Measurements from ENCODE around the gene SCUBE3.

The SCUBE3 gene

GRCh38 chr6:35194390-35194789 lies 19.4 kb upstream of the SCUBE3 start:
- DNase-seq (ENCODE audit: low read depth in 2 of 2): no peak
- no peak overlapping the region for H3K4me3 ChIP-seq (replicated peaks in 1 of 2; ENCODE audit: low read depth in 2 of 2, low read length in 2 of 2)
- TF ChIP-seq CTCF (IDR thresholded peaks at IDR 0.05; ENCODE audit: low read depth, low read length): no peak

DNA sequence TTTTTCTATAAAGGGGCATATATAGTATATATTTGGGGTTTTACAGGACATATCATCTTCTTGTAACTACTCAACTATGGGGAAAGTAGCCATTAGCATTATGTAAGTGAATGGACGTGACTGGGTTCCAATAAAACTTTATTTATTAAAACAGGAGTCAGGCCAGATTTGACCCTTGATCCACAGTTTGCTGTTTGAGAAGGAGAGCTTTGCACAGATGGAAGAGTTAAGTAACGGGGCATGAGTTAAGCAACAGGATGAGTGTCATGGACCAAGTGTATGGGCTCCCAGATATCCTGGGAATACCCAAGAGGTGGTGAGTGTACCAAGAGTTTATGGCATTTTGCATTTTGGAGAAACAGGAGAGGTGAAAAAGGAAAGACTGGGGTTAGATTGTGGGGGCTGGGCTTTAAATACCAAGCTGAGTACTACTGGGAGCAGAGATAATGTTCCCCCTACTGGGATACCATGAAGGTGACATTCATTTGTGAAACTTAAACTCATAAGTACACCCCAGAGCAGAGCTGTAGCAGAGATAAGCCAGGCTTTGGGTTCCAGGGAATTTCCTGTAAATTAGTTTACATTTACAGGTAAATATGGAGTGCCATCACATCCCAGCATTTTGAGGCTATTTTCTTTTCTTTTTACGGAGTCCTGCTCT lies 18.5 kb upstream of the SCUBE3 start:
- no peak for TF ChIP-seq CTCF (IDR thresholded peaks at IDR 0.05; ENCODE audit: low read depth, low read length)
- peak in 1 of 2 donors; percentile 67 for DNase-seq (ENCODE audit: low read depth in 2 of 2)
- H3K4me3 ChIP-seq (replicated peaks in 1 of 2; ENCODE audit: low read depth in 2 of 2, low read length in 2 of 2): no peak overlapping the region

GRCh38 chr6:35197196-35197595 lies 16.6 kb upstream of the SCUBE3 start:
- DNase-seq (ENCODE audit: low read depth in 2 of 2): peak in 1 of 2 donors; percentile 55
- TF ChIP-seq CTCF (IDR thresholded peaks at IDR 0.05; ENCODE audit: low read depth, low read length): no peak
- H3K4me3 ChIP-seq (replicated peaks in 1 of 2; ENCODE audit: low read depth in 2 of 2, low read length in 2 of 2): no peak overlapping the region

DNA sequence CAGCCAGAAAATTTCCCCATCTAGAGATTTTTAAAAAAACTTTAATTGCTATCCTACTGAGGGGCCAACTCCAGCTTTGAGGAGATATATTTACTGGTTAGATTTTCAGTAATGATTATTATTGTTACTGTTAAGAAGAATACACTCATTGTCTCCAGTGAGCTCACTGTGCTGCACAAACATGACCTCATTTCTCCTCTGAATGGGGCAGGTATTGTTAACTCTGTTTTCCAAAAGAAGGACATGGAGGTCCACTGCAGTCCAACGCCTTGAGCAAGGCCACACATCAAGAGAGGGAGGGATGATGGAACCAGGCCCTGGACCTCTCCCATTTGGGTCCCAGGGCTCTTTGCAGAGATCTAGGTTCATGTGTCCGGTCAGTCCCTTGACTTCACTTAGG lies 13.9 kb upstream of the SCUBE3 start:
- DNase-seq (ENCODE audit: low read depth in 2 of 2): no peak
- H3K4me3 ChIP-seq (replicated peaks in 1 of 2; ENCODE audit: low read depth in 2 of 2, low read length in 2 of 2): no peak overlapping the region
- no peak for TF ChIP-seq CTCF (IDR thresholded peaks at IDR 0.05; ENCODE audit: low read depth, low read length)

DNA sequence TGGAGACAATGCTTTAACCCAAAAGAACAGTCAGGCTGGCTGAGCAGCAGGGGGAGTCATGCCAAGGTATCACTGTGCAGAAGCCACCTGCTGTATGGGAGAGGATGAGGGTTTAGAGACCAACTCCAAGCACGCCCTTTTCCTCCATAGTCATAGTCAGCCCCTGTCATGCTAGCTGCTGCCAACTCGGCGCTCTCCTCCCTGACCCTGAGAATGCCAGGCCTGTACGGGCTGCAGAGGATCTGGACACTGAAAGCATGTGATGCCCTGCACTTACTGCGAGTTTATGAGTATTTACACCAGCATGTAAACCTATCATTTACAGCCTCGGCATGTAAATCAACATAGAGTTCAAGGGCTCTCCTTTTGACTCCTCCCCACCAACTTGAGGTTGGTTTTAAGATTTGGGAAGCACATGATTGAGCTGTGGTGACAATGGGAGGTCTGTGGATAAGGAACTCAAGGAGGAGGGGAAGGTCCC lies 11.7 kb upstream of the SCUBE3 start:
- DNase-seq (ENCODE audit: low read depth in 2 of 2): no peak
- no peak overlapping the region for H3K4me3 ChIP-seq (replicated peaks in 1 of 2; ENCODE audit: low read depth in 2 of 2, low read length in 2 of 2)
- no peak for TF ChIP-seq CTCF (IDR thresholded peaks at IDR 0.05; ENCODE audit: low read depth, low read length)

DNA sequence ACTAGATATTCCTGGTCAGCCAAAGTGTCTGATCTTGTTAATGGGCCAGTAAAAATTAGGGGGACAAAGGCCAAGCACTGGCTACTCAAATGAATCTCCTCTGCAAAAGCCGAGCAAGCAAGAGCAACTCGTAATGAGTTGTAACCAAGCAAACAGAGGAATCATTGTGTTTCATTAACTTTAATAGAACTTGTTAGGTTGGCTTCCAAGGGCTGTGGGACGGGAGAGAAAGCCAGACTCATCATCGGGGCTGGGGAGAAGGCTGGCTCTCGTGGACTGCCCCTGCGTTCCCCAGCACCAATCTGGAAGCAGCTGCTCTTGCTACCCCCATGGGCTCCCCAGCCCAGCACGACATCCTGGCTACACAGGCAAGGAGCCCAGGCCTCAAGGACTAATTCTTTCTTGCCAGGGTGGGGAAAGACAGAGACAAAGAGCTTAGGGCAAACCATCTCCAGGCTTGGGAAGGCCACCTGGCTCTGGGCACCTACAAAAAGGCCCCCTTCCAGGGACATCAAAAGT lies 10.5 kb upstream of the SCUBE3 start:
- TF ChIP-seq CTCF (IDR thresholded peaks at IDR 0.05; ENCODE audit: low read depth, low read length): no peak
- no peak overlapping the region for H3K4me3 ChIP-seq (replicated peaks in 1 of 2; ENCODE audit: low read depth in 2 of 2, low read length in 2 of 2)
- no peak for DNase-seq (ENCODE audit: low read depth in 2 of 2)
